ENCODE data around the gene WNT7A. TPM values are rescaled to one million over a fixed set of nuclear protein-coding genes. Genes with fewer than 3 reads are reported as not detected.

Gene WNT7A
- polyA plus RNA-seq, 1 of the 3 experiments (the other 2 are of a cell fraction) = not detected

GRCh38 chr3:13776253-13777050 is 103.4 kb downstream of the WNT7A start:
- WGBS (ENCODE audit: low lambda C conversion rate) = 25% methylated on average over 4 of the region's 4 CpGs

More at GRCh38 chr3:13776253-13777050, 103.4 kb downstream of the WNT7A start:
- no peak for TF ChIP-seq FOXJ3 (CRISPR knock-in tag; IDR thresholded peaks at IDR 0.05)
- TF ChIP-seq RFX5 (IDR thresholded peaks at IDR 0.05; ENCODE audit: low read length) = no peak
- TF ChIP-seq GABPA (IDR thresholded peaks at IDR 0.05; ENCODE audit: low read depth) = no peak
- TF ChIP-seq USF2 (IDR thresholded peaks at IDR 0.05; ENCODE audit: borderline replicate concordance, low read depth, low read length) = no peak
- TF ChIP-seq EZH2phosphoT487 (IDR thresholded peaks at IDR 0.05; ENCODE audit: borderline replicate concordance, low read depth) = no peak
- no peak for TF ChIP-seq GATA2 (CRISPR knock-in tag; IDR thresholded peaks at IDR 0.05)
- no peak for TF ChIP-seq USF1 (IDR thresholded peaks at IDR 0.05; ENCODE audit: borderline replicate concordance, low read depth)
- no peak for TF ChIP-seq NFIC (IDR thresholded peaks at IDR 0.05; ENCODE audit: borderline replicate concordance)
- TF ChIP-seq RAD21 (IDR thresholded peaks at IDR 0.05; ENCODE audit: low read length) = no peak
- TF ChIP-seq POLR2AphosphoS5 (IDR thresholded peaks at IDR 0.05; ENCODE audit: low read depth, low read length) = no peak
- TF ChIP-seq CHD2 (IDR thresholded peaks at IDR 0.05; ENCODE audit: low read length, partially characterized antibody) = no peak
- no peak for TF ChIP-seq MAX (IDR thresholded peaks at IDR 0.05; ENCODE audit: low read depth)
- TF ChIP-seq FOXM1 (IDR thresholded peaks at IDR 0.05; ENCODE audit: low read depth) = no peak
- TF ChIP-seq ZBTB33 (IDR thresholded peaks at IDR 0.05; ENCODE audit: borderline replicate concordance, low read depth) = no peak
- TF ChIP-seq TAF1 (IDR thresholded peaks at IDR 0.05; ENCODE audit: borderline replicate concordance, low read depth, low read length) = no peak
- TF ChIP-seq CTCF (IDR thresholded peaks at IDR 0.05) = no peak
- no peak for TF ChIP-seq JUND (IDR thresholded peaks at IDR 0.05)
- Histone ChIP-seq H3K9me2 (no peaks in the 10 kb centered on the region), H3K4me3 (ENCODE audit: low read depth in 2 of 2, low read length in 1 of 2) (no peak overlapping the region), H3K9me3 (no peaks in the 10 kb centered on the region), H3K4me1 (ENCODE audit: control insufficient read depth in 1 of 2, insufficient read depth in 2 of 2, low read depth in 1 of 2, low read length in 1 of 2) (peaks cover 0 to 6% of the 10 kb centered on the region in 2 experiments; a peak in 1 of 4 replicates), H2AFZ (ENCODE audit: low read depth) (no peak overlapping the region), H3F3A (replicated peaks; ENCODE audit: insufficient read depth) (no peaks in the 10 kb centered on the region), H3K9ac (no peak overlapping the region), H3K79me2 (ENCODE audit: insufficient read depth) (no peaks in the 10 kb centered on the region), H3K36me3 (replicated peaks in 1 of 2; ENCODE audit: control insufficient read depth in 1 of 2, insufficient read depth in 2 of 2, low read length in 1 of 2) (no peaks in the 10 kb centered on the region), H4K20me1 (ENCODE audit: insufficient read depth) (no peaks in the 10 kb centered on the region), H3K4me2 (no peak overlapping the region), H3K27me3 (ENCODE audit: insufficient read depth) (no peaks in the 10 kb centered on the region), H3K27ac (ENCODE audit: low read depth in 2 of 2, low read length in 1 of 2) (no peak overlapping the region)
- DNase-seq = no peak
- ChIA-PET CTCF (interaction anchor here (0.6 to 1.0 kb wide), 4 partner anchors 9 to 119 kb away, joined by 3 to 7 read pairs (median 4); partner anchors contain the start of gene WNT7A), POLR2A (no interaction called here)

All from SK-N-SH (cell line).